ENCODE data around the gene GJD4.
A peak's percentile ranks its signal among the peaks of the same experiment; 100 is the strongest.

GRCh38 chr10:35640474-35640873, 35.3 kb downstream of the GJD4 start:
- peak; percentile 67 for TF ChIP-seq SMC3 (conservative IDR thresholded peaks at IDR 0.05; ENCODE audit: poor library complexity)
- TF ChIP-seq, protein P1, sequence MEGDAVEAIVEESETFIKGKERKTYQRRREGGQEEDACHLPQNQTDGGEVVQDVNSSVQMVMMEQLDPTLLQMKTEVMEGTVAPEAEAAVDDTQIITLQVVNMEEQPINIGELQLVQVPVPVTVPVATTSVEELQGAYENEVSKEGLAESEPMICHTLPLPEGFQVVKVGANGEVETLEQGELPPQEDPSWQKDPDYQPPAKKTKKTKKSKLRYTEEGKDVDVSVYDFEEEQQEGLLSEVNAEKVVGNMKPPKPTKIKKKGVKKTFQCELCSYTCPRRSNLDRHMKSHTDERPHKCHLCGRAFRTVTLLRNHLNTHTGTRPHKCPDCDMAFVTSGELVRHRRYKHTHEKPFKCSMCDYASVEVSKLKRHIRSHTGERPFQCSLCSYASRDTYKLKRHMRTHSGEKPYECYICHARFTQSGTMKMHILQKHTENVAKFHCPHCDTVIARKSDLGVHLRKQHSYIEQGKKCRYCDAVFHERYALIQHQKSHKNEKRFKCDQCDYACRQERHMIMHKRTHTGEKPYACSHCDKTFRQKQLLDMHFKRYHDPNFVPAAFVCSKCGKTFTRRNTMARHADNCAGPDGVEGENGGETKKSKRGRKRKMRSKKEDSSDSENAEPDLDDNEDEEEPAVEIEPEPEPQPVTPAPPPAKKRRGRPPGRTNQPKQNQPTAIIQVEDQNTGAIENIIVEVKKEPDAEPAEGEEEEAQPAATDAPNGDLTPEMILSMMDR (IDR thresholded peaks at IDR 0.05; ENCODE audit: poor library complexity, severe bottlenecking) = peak; percentile 81
- no peak for TF ChIP-seq TAF1 (IDR thresholded peaks at IDR 0.05; ENCODE audit: low read depth)
- TF ChIP-seq REST (IDR thresholded peaks at IDR 0.05; ENCODE audit: borderline replicate concordance) = no peak
- peak; percentile 56 for TF ChIP-seq RAD21 (conservative IDR thresholded peaks at IDR 0.05)
- TF ChIP-seq EZH2 (IDR thresholded peaks at IDR 0.05; ENCODE audit: borderline replicate concordance, insufficient read depth, low read length, poor library complexity, severe bottlenecking) = no peak
- no peak for TF ChIP-seq EP300 (conservative IDR thresholded peaks at IDR 0.05; ENCODE audit: poor library complexity, severe bottlenecking)

Data from neural cell (in vitro differentiated cells).